H1 (cell line): ENCODE results near the gene NLK. TPM values are rescaled to one million over a fixed set of nuclear protein-coding genes. Genes with fewer than 3 reads are reported as not detected.

Source experiments
- CTCF ChIA-PET: fragments of 300-600 bp; sonication (Branson Sonifier 250); formaldehyde crosslinking; loops from one replicate; lab custom pipeline; 2021; ENCODE audit not compliant: partially characterized antibody; lab: Charles Lee
- POLR2A ChIA-PET: fragments of 300-600 bp; sonication (Branson Sonifier 250); formaldehyde crosslinking; loops from one replicate; lab custom pipeline; 2021; ENCODE audit warnings: inconsistent platforms; ENCODE audit not compliant: partially characterized antibody; lab: Charles Lee
- DNase-seq, 2 experiments: peaks; one replicate each; pipeline versions ENCODE4 v3.0.0 to v3.0.0-alpha.2; 2010 to 2022; ENCODE audit warnings: low spot score in 2 of 2, low read depth in 1 of 2, mixed read lengths in 1 of 2
- FAIRE-seq: peaks from 2 replicates; lab custom pipeline; 2011; peaks lifted over from hg19 to GRCh38; lab: Jason Lieb, UNC
- H2AFZ ChIP-seq: 2 replicates; pipeline ENCODE4 v1.8.1; 2012; ENCODE audit warnings: low read length, inconsistent platforms
- H2AK5ac ChIP-seq: 2 replicates; pipeline ENCODE4 v1.6.1; 2013; ENCODE audit warnings: low read depth, low read length
- H2BK120ac ChIP-seq: replicated peaks from 2 replicates; pipeline ENCODE3; 2013; ENCODE audit warnings: low read depth, low read length, inconsistent platforms
- H2BK12ac ChIP-seq: 2 replicates; pipeline ENCODE4 v1.6.1; 2013; ENCODE audit warnings: low read depth, low read length
- H2BK15ac ChIP-seq: 2 replicates; pipeline ENCODE4 v1.6.1; 2013; ENCODE audit warnings: low read length
- H2BK20ac ChIP-seq: 2 replicates; pipeline ENCODE4 v1.6.1; 2013; ENCODE audit warnings: low read length
- H2BK5ac ChIP-seq: 2 replicates; pipeline ENCODE4 v1.6.1; 2013; ENCODE audit warnings: low read depth, low read length
- H3K14ac ChIP-seq: 2 replicates; pipeline ENCODE4 v1.6.1; 2013; ENCODE audit warnings: inconsistent platforms; ENCODE audit not compliant: insufficient read length
- H3K18ac ChIP-seq: 2 replicates; pipeline ENCODE4 v1.6.1; 2013; ENCODE audit warnings: low read length; ENCODE audit errors: extremely low read depth
- H3K23ac ChIP-seq: 2 replicates; pipeline ENCODE4 v1.6.1; 2013; ENCODE audit warnings: inconsistent platforms; ENCODE audit not compliant: insufficient read length
- H3K23me2 ChIP-seq: 2 replicates; pipeline ENCODE4 v1.6.1; 2013; ENCODE audit warnings: low read depth, low read length
- H3K27ac ChIP-seq: 2 replicates; pipeline ENCODE4 v1.6.1; 2011; ENCODE audit warnings: low read depth, low read length, inconsistent platforms
- H3K27me3 ChIP-seq, 4 experiments: replicated peaks in 1 of 4; 1 replicate in 1 of 4; 2 replicates in 3 of 4; pipeline versions ENCODE4 v1.6.1 to v1.8.1; 2011 to 2013; ENCODE audit warnings: low read length in 3 of 4, mild to moderate bottlenecking in 3 of 4, inconsistent platforms in 2 of 4, mixed read lengths in 2 of 4, moderate library complexity in 1 of 4; ENCODE audit not compliant: control insufficient read depth in 3 of 4, insufficient read depth in 3 of 4; ENCODE audit errors: extremely low read depth in 1 of 4
- H3K36me3 ChIP-seq, 4 experiments: 2 replicates each; pipeline versions ENCODE4 v1.6.1 to v1.8.1; 2011 to 2013; ENCODE audit warnings: mild to moderate bottlenecking in 4 of 4, low read length in 3 of 4, moderate library complexity in 2 of 4, control low read depth in 1 of 4, inconsistent platforms in 1 of 4; ENCODE audit not compliant: insufficient read depth in 4 of 4, control insufficient read depth in 2 of 4
- H3K4ac ChIP-seq: replicated peaks from 2 replicates; pipeline ENCODE3; 2013; ENCODE audit warnings: low read length, low read depth, mixed read lengths, inconsistent platforms; ENCODE audit not compliant: insufficient read length
- H3K4me1 ChIP-seq, 4 experiments: replicated peaks in 1 of 4; 1 replicate in 1 of 4; 2 replicates in 3 of 4; pipeline versions ENCODE4 v1.6.1 to v1.8.1; 2011 to 2013; ENCODE audit warnings: low read length in 3 of 4, inconsistent platforms in 2 of 4, mixed read lengths in 1 of 4; ENCODE audit not compliant: insufficient read depth in 4 of 4, control insufficient read depth in 3 of 4
- H3K4me2 ChIP-seq, 2 experiments: 2 replicates each; pipeline versions ENCODE4 v1.6.1 to v1.8.1; 2011 to 2013; ENCODE audit warnings: low read depth in 2 of 2, low read length in 2 of 2, control low read depth in 1 of 2, inconsistent platforms in 1 of 2, mild to moderate bottlenecking in 1 of 2; ENCODE audit not compliant: insufficient read depth in 1 of 2
- H3K4me3 ChIP-seq, 4 experiments: fragments of 200-600, 300-600 bp in 1 of 4; sonication (generic), shearing (Covaris generic), sonication (Bioruptor Twin) in 1 of 4; 2 replicates each; pipeline versions ENCODE4 v1.5.1 to v1.8.1; 2011 to 2016; ENCODE audit warnings: low read length in 4 of 4, low read depth in 3 of 4, control low read depth in 2 of 4, inconsistent platforms in 2 of 4, mild to moderate bottlenecking in 2 of 4, mixed read lengths in 1 of 4, moderate library complexity in 1 of 4; ENCODE audit not compliant: insufficient read depth in 2 of 4; ENCODE audit errors: extremely low read depth in 1 of 4
- H3K56ac ChIP-seq: replicated peaks from 2 replicates; pipeline ENCODE3; 2013; ENCODE audit warnings: low read depth, mild to moderate bottlenecking, mixed read lengths, low read length, inconsistent platforms; ENCODE audit not compliant: insufficient read length
- H3K79me1 ChIP-seq: 2 replicates; pipeline ENCODE4 v1.6.1; 2013; ENCODE audit warnings: low read depth, low read length, control low read depth
- H3K79me2 ChIP-seq, 2 experiments: 2 replicates each; pipeline versions ENCODE4 v1.6.1 to v1.8.1; 2012 to 2013; ENCODE audit warnings: low read length in 2 of 2, mild to moderate bottlenecking in 2 of 2, inconsistent platforms in 1 of 2; ENCODE audit not compliant: insufficient read depth in 2 of 2, control insufficient read depth in 1 of 2
- H3K9ac ChIP-seq, 4 experiments: replicated peaks in 1 of 4; 1 replicate in 1 of 4; 2 replicates in 3 of 4; pipeline versions ENCODE4 v1.6.1 to v1.8.1; 2011 to 2013; ENCODE audit warnings: low read depth in 3 of 4, low read length in 3 of 4, control low read depth in 2 of 4, mild to moderate bottlenecking in 2 of 4, moderate library complexity in 2 of 4, inconsistent platforms in 1 of 4; ENCODE audit errors: extremely low read depth in 1 of 4
- H3K9me3 ChIP-seq, 2 experiments: 2 replicates each; pipeline versions ENCODE4 v1.6.1 to v1.8.1; 2012 to 2013; ENCODE audit warnings: mild to moderate bottlenecking in 2 of 2, moderate library complexity in 2 of 2, control low read depth in 1 of 2, inconsistent platforms in 1 of 2, low read depth in 1 of 2, low read length in 1 of 2, mixed read lengths in 1 of 2; ENCODE audit not compliant: insufficient read depth in 2 of 2
- H4K20me1 ChIP-seq, 2 experiments: replicated peaks in 1 of 2; 2 replicates each; pipeline versions ENCODE3 to v1.8.1; 2011 to 2013; ENCODE audit warnings: inconsistent platforms in 2 of 2, low read length in 2 of 2, mild to moderate bottlenecking in 1 of 2; ENCODE audit not compliant: insufficient read depth in 2 of 2, control insufficient read depth in 1 of 2
- H4K5ac ChIP-seq: 2 replicates; pipeline ENCODE4 v1.6.1; 2013; ENCODE audit warnings: low read length, low read depth, mixed read lengths, inconsistent platforms; ENCODE audit not compliant: insufficient read length
- H4K8ac ChIP-seq: 2 replicates; pipeline ENCODE4 v1.8.0; 2013; ENCODE audit warnings: mild to moderate bottlenecking, moderate library complexity, low read length, inconsistent platforms; ENCODE audit not compliant: insufficient read depth; ENCODE audit errors: extremely low read depth
- H4K91ac ChIP-seq: replicated peaks from 2 replicates; pipeline ENCODE3; 2013; ENCODE audit warnings: low read length, mixed read lengths, inconsistent platforms; ENCODE audit not compliant: insufficient read length
- CBX8 ChIP-seq: fragments of 300-800, 300-1000 bp; sonication (generic); IDR thresholded peaks from 2 replicates; pipeline ENCODE4 v1.7.1; 2016; ENCODE audit warnings: low read depth, low read length, borderline replicate concordance
- MAFK ChIP-seq: IDR thresholded peaks from 2 replicates; pipeline ENCODE4 v1.6.1; 2012; ENCODE audit warnings: low read depth, mild to moderate bottlenecking, improper control_type of control experiment, low read length
- RNF2 ChIP-seq: fragments of 200-900, 300-1000 bp; sonication (generic); IDR thresholded peaks from 2 replicates; pipeline ENCODE4 v1.7.1; 2016; ENCODE audit warnings: borderline replicate concordance, low read depth, mild to moderate bottlenecking, antibody characterized with exemption, low read length; ENCODE audit not compliant: poor library complexity, severe bottlenecking; ENCODE audit errors: missing control alignments
- YY1 ChIP-seq: IDR thresholded peaks from 2 replicates; pipeline ENCODE4 v1.6.1; 2011; ENCODE audit warnings: low read depth, mild to moderate bottlenecking, low read length
- whole genome bisulfite sequencing, 2 experiments: shearing (Covaris generic) in 1 of 2; methylation state at CpG; one replicate each; pipeline versions ENCODE4 v1.1.6 to v1.1.7; 2013 to 2015; ENCODE audit warnings: low lambda C conversion rate in 2 of 2, mixed read lengths in 2 of 2, inconsistent platforms in 1 of 2, low coverage in 1 of 2, missing lambda C conversion rate in 1 of 2; ENCODE audit not compliant: insufficient replicate concordance in 2 of 2, insufficient coverage in 1 of 2, insufficient read length in 1 of 2; ENCODE audit errors: extremely low coverage in 1 of 2, missing lambda C conversion rate in 1 of 2; 5-methylcytosine and 5-hydroxymethylcytosine counted together
- polyA plus RNA-seq, 7 experiments: library from polyadenylated mRNA; depleted of rRNA in 3 of 7; stranded (reverse) in 5 of 7; unstranded in 2 of 7; fragments of >200 nt in 5 of 7; fragments of 200-250 nt in 2 of 7; gene quantifications; 1 replicate in 5 of 7; 2 replicates in 1 of 7; 4 replicates in 1 of 7; pipeline versions ENCODE4 v1.2.1 to v1.2.3, GENCODE V29; 2011 to 2013; ENCODE audit warnings: missing spikeins in 2 of 7, mixed read lengths in 2 of 7
- total RNA-seq: library from RNA; stranded (reverse); fragmentation: NEBNext Ultra II Directional; extraction: Animal tissue kit (Norgen Biotek cat#: 25700); gene quantifications from 2 replicates; pipeline ENCODE4 v1.2.1, GENCODE V29; 2021

Gene NLK
- total and polyA plus RNA-seq, 2 of the 8 experiments (the other 6 are each of a cell fraction or from before 2014, with no cell fraction given) = 30.8 to 49.9 TPM

- H3K18ac ChIP-seq = peak overlapping the region; percentile 3; the same call in 1 of the 2 replicates
- H2BK120ac ChIP-seq = no peak overlapping the region
- no peak overlapping the region for H2AFZ ChIP-seq
- H2BK15ac ChIP-seq = peak overlapping the region; percentile 41; the same call in 1 of the 2 replicates
- H3K9ac ChIP-seq = no peak overlapping the region
- H4K5ac ChIP-seq = no peak overlapping the region
- H4K20me1 ChIP-seq = peaks cover 0 to 2% of the 10 kb centered on the region in 2 experiments
- peaks cover 0 to 23% (median 3%) of the 10 kb centered on the region in 4 experiments; a peak in 4 of 7 replicates for H3K4me1 ChIP-seq
- H3K79me2 ChIP-seq = peaks cover 0 to 97% of the 10 kb centered on the region in 2 experiments; a peak in 3 of 4 replicates
- POLR2A ChIA-PET = interaction anchor here (0.6 to 1.6 kb wide), 2 partner anchors 10 to 20 kb away, joined by 3 read pairs; no protein-coding TSS in a partner anchor
- no peaks in the 10 kb centered on the region; a peak in 2 of 8 replicates for H3K36me3 ChIP-seq
- H3K27ac ChIP-seq = no peak overlapping the region
- H3K23ac ChIP-seq = no peak overlapping the region
- H3K9me3 ChIP-seq = peaks cover 7 to 13% of the 10 kb centered on the region in 2 experiments; a peak in 3 of 4 replicates
- H3K14ac ChIP-seq = no peak overlapping the region
- TF ChIP-seq CBX8 = no peak
- TF ChIP-seq RNF2 = no peak
- TF ChIP-seq YY1 = no peak
- peak; percentile 86 for TF ChIP-seq MAFK
- TF ChIP-seq, all 59 proteins: peak for 1
- Histone ChIP-seq H3K56ac (no peak overlapping the region), H4K8ac (no peak overlapping the region), H3K79me1 (no peaks in the 10 kb centered on the region; the same call in 1 of the 2 replicates), H3K4me3 (peak overlapping the region in 1 of 4 experiments; percentile 6; a peak in 1 of 8 replicates), H4K91ac (no peak overlapping the region), H3K4me2 (peak overlapping the region; percentile 3 to 37; a peak in 1 of 4 replicates), H2AK5ac (no peak overlapping the region), H3K23me2 (no peaks in the 10 kb centered on the region), H2BK5ac (no peak overlapping the region), H2BK20ac (no peak overlapping the region), H3K4ac (no peak overlapping the region), H3K27me3 (no peaks in the 10 kb centered on the region), H2BK12ac (no peak overlapping the region)
- 37% methylated on average over 1 of the region's 1 CpG; no CpG with 5 or more reads in 1 of the 2 experiments for WGBS, 2 experiments
- DNase-seq (no peak), FAIRE-seq (no peak)
- CTCF ChIA-PET = interaction anchor here (0.7 to 1.2 kb wide), 3 partner anchors 18 to 427 kb away, joined by 3 to 4 read pairs (median 3); no protein-coding TSS in a partner anchor
Measured at GRCh38 chr17:28092088-28092487, 49.6 kb downstream of the NLK start.
